ENCODE measurements around the gene MAML2.

Gene MAML2

GRCh38 chr11:95985174-95985808, 357.7 kb downstream of the MAML2 start:
- H3K4me3 ChIP-seq (ENCODE audit: low read depth, low read length), result no peak overlapping the region
- TF ChIP-seq CTCF (IDR thresholded peaks at IDR 0.05; ENCODE audit: low read depth, low read length, missing control alignments), result no peak
- no peak for DNase-seq (ENCODE audit: low read depth)

- no peak overlapping the region for H3K4me3 ChIP-seq (ENCODE audit: low read depth, low read length)
- TF ChIP-seq CTCF (IDR thresholded peaks at IDR 0.05; ENCODE audit: low read depth, low read length, missing control alignments), result no peak
- DNase-seq (ENCODE audit: low read depth), result no peak
Measured at GRCh38 chr11:95984072-95984471, 358.9 kb downstream of the MAML2 start.

GRCh38 chr11:95977534-95978174, 365.3 kb downstream of the MAML2 start:
- TF ChIP-seq CTCF (IDR thresholded peaks at IDR 0.05; ENCODE audit: low read depth, low read length, missing control alignments), result no peak
- no peak overlapping the region for H3K4me3 ChIP-seq (ENCODE audit: low read depth, low read length)
- DNase-seq (ENCODE audit: low read depth), result no peak

GRCh38 chr11:95976550-95976949, 366.4 kb downstream of the MAML2 start:
- no peak for DNase-seq (ENCODE audit: low read depth)
- no peak for TF ChIP-seq CTCF (IDR thresholded peaks at IDR 0.05; ENCODE audit: low read depth, low read length, missing control alignments)
- no peak overlapping the region for H3K4me3 ChIP-seq (ENCODE audit: low read depth, low read length)

GRCh38 chr11:95975343-95975742, 367.7 kb downstream of the MAML2 start:
- DNase-seq (ENCODE audit: low read depth), result no peak
- H3K4me3 ChIP-seq (ENCODE audit: low read depth, low read length), result no peak overlapping the region
- no peak for TF ChIP-seq CTCF (IDR thresholded peaks at IDR 0.05; ENCODE audit: low read depth, low read length, missing control alignments)

GRCh38 chr11:95972060-95972459, 370.9 kb downstream of the MAML2 start:
- DNase-seq (ENCODE audit: low read depth), result no peak
- no peak for TF ChIP-seq CTCF (IDR thresholded peaks at IDR 0.05; ENCODE audit: low read depth, low read length, missing control alignments)
- H3K4me3 ChIP-seq (ENCODE audit: low read depth, low read length), result no peak overlapping the region

GRCh38 chr11:95968585-95968984, 374.4 kb downstream of the MAML2 start:
- DNase-seq (ENCODE audit: low read depth), result no peak
- no peak overlapping the region for H3K4me3 ChIP-seq (ENCODE audit: low read depth, low read length)
- TF ChIP-seq CTCF (IDR thresholded peaks at IDR 0.05; ENCODE audit: low read depth, low read length, missing control alignments), result peak; percentile 14

Data from GM12864 (cell line).